ENCODE results near the gene CHSY1. TPM values are rescaled to one million over a fixed set of nuclear protein-coding genes. Genes with fewer than 3 reads are reported as not detected.
A peak's percentile ranks its signal among the peaks of the same experiment; 100 is the strongest.
"Not testable (repeated sequence)": the region's sequence is repeated elsewhere in the genome, so short reads cannot be mapped to it uniquely, and the experiment has no call there.

Gene CHSY1, protein sequence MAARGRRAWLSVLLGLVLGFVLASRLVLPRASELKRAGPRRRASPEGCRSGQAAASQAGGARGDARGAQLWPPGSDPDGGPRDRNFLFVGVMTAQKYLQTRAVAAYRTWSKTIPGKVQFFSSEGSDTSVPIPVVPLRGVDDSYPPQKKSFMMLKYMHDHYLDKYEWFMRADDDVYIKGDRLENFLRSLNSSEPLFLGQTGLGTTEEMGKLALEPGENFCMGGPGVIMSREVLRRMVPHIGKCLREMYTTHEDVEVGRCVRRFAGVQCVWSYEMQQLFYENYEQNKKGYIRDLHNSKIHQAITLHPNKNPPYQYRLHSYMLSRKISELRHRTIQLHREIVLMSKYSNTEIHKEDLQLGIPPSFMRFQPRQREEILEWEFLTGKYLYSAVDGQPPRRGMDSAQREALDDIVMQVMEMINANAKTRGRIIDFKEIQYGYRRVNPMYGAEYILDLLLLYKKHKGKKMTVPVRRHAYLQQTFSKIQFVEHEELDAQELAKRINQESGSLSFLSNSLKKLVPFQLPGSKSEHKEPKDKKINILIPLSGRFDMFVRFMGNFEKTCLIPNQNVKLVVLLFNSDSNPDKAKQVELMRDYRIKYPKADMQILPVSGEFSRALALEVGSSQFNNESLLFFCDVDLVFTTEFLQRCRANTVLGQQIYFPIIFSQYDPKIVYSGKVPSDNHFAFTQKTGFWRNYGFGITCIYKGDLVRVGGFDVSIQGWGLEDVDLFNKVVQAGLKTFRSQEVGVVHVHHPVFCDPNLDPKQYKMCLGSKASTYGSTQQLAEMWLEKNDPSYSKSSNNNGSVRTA
- 10 to 100 TPM; 91.2 to 93.3 TPM for total RNA-seq

DNA sequence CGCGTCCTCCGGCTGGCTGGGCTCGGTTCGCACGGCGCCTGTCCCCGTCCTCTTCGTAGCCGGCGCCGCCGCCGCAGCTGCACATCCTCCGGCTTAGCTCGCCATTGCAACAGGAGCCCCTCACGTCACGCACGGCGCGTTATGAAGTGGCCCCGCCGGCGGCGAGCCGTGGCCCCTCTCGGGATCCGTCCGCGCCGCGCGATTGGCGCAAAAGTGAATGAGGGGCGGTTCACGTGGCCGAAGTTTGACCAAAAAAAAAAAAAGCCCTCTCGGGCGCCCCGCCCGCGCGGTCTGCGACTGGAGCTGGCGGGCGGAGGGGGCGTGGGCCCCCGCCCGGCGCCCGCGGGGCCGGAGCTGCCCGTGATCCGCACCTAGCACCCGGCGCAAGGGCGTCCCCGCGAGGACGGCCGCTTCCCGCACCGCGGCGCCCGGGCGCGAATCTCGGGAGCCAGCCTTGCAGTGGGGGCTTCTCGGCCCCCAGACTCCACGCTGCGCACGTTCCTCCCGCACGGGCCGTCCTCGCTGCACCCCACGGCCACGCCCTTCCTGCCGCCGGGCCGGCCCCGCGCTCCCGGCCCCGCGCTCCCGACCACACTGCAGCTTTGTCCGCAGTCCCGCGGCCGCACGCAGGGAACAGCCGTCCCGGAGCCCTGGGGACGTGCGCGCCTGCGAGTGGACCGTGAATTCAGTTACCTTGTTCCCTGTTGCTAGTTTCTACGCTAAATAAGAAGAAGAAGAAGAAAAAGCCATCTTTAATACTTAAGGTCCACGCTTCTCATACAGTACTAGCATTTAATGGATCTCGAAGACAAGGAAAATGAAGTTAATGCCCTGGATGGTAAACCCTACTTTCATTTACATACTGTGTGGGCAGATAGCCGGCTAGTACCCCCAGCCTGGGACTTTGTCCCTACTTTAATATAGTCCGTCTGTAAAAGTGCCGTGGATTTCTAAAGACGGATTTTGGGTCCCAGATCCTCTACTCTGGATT, at the start of gene CHSY1:
Gene CHSY1 (minus strand): TSS at position 219 of the 991 bp plus-strand sequence. CDS start 592 bp downstream, outside the sequence.
- Mint-ChIP-seq H3K9me3 (no peaks in the 10 kb centered on the region), H3K36me3 (peaks cover 10% of the 10 kb centered on the region), H3K4me1 (ENCODE audit: low read depth in 2 of 2) (peaks cover 45 to 49% of the 10 kb centered on the region in 2 donors), H3K4me3 (peak within 1 kb of the TSS; percentile 97), H3K27ac (peak within 1 kb of the TSS; percentile 76 to 78), H3K27me3 (no peaks in the 10 kb centered on the region)
- ATAC-seq (peak; percentile 84 to 94), DNase-seq (ENCODE audit: low spot score) (peak; percentile 97)

DNA sequence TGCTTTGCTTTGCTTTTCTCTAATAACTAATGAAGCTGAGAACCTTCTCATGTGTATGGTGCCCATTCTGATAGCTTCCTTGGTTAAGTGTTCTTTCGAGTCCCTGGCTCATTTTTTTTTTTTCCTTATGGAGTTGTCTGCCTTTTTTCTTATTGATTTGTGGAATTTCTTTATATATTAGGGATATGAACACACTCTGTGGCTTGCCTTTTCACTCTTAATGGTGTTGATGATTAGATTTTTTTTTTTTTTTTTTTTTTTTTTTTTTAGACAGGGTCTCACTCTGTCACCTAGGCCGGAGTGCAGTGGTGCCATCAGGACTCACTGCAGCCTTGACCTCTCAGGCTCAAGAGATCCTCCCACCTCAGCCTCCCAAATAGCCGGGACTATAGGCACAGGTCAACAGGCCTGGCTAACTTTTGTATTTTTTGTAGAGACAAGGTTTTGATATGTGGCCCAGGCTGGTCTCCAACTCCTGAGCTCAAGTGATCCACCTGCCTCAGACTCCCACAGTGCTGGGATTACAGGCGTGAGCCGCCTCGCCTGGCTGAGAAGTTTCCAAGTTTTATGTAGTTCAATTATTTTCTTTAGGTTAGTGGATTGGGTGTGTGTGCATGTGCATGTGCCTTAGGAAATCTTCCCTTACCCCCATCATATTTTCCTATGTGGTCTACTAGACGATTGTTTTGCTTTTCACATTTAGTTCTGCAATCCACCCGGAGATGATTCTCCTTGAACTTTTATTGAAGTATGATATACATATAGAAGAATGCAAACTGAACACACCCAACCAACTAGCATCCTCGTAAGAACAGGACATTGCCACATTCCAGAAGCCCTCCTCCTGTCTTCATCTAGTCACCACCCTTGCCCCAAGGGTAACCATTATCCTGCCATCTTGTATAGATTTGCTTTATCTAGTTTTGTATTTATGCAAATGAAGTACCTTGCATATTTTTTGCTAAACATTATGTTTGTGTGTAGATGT, 44.9 kb upstream of the CHSY1 start:
- Mint-ChIP-seq H3K4me1 (ENCODE audit: low read depth in 2 of 2) (peaks cover 24 to 36% of the 10 kb centered on the region in 2 donors), H3K27me3 (no peaks in the 10 kb centered on the region), H3K4me3 (peak overlapping the region; percentile 98), H3K9me3 (no peaks in the 10 kb centered on the region), H3K36me3 (peaks cover 16% of the 10 kb centered on the region), H3K27ac (peak overlapping the region; percentile 97 to 98)
- no peak for ATAC-seq
- DNase-seq (ENCODE audit: low spot score) = no peak

DNA sequence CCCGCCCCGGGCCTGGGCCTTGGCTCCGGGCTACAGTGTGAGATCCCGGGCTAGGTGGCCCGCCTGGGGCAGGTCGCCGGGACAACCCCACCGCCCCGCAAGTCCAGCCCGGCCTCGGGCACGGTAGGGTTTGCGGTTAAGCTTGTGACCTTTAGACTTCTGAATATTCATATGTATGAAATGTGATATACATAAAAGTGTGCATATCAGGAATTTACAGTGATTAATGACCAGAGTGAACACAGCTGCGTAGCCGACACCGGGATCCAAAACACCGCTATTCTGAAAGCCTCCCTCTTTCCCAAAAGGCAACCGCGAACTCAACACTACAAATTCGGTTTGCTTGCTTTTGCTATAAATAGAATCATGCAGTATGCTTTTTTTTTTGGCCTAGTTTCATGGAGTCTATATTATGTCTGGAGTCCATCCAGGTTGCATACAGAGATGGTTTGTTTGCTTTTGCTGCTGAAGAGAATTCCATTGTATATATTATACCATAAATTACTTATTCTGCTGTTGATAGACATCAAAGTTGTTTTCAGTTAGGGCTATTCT, 43.8 kb upstream of the CHSY1 start:
- Mint-ChIP-seq H3K4me3 (peak overlapping the region; percentile 98), H3K4me1 (ENCODE audit: low read depth in 2 of 2) (peaks cover 24 to 32% of the 10 kb centered on the region in 2 donors)

DNA sequence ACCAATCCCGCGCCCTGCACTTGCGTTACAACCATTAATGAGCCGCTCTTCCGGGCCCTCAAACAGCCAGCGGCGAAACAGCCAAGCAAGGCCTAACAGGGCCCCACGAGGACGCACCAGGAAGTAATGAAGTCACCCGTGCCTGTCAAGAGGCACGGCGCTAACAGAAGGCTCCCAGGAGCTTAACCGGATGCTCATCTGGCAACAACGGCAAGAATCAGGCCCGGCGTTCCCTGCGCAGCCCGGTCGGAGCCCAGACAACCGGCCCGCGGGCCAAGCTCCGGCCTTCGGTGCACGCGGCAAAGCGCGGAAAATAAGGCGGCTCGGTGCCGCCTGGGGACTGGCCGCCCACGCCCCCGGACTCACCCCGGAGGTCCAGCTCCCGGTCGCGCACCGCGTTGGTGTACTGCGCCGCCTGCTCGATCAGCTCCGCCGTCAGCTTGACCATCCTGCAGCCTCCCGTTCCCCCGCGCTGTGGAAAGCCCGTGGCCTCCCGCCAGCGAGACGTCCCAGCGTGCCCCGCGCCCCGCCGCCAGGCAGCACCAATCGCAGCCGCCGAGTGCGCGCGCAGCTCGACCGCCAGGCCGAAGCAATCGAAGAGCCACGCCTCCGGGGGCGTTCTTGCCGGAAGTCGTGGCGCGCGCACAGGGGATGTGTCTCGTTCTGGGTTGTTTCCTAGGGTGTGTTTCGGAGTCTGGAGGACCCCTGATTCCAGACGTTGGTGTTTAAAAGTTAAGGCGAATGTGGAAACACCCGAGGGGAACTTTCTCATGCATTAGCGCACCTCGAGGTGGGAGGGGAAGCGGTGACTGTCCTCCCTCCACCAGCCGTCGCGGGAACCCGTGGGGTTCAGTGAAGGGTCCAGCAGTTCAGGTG, 43.1 kb upstream of the CHSY1 start, which contains the start of gene SNRPA1:
Gene SNRPA1 (minus strand): TSS at position 518 of the 876 bp plus-strand sequence. CDS start 70 bp downstream, at position 448.
- Mint-ChIP-seq H3K36me3 (peaks cover 21% of the 10 kb centered on the region), H3K9me3 (no peaks in the 10 kb centered on the region), H3K4me3 (peak within 1 kb of the TSS; percentile 98), H3K4me1 (ENCODE audit: low read depth in 2 of 2) (peaks cover 28 to 35% of the 10 kb centered on the region in 2 donors), H3K27ac (peak within 1 kb of the TSS; percentile 97 to 98), H3K27me3 (no peaks in the 10 kb centered on the region)
- peak; percentile 99 for DNase-seq (ENCODE audit: low spot score)
- ATAC-seq = peak; percentile 94 to 96

More for the DNA sequence above, 43.8 kb upstream of the CHSY1 start:
- Mint-ChIP-seq H3K27me3 (no peaks in the 10 kb centered on the region), H3K9me3 (no peaks in the 10 kb centered on the region), H3K36me3 (peaks cover 16% of the 10 kb centered on the region), H3K27ac (peak overlapping the region; percentile 97 to 98)
- DNase-seq (ENCODE audit: low spot score) (no peak), ATAC-seq (no peak)

DNA sequence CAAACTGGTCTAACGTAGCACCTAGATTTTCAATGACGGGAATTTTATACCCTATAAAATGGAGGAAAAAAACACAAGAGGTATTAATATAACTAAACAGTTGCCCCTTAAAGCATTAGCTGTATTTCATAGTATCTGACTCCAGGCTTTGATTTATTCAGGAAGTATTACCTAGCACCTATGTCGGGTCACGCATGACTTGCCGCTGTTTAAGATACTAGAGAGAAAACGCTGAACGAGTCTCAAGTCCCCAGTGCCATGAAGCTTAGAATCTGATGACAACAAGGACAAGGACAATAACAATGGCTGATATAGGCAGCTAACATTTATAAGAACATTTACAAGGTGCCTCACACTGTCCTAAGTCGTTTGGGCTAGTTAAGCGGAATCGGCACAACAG, 41.3 kb upstream of the CHSY1 start:
- no peak for DNase-seq (ENCODE audit: low spot score)
- Mint-ChIP-seq H3K27ac (peak overlapping the region; percentile 97 to 98), H3K4me1 (ENCODE audit: low read depth in 2 of 2) (peaks cover 39 to 46% of the 10 kb centered on the region in 2 donors), H3K9me3 (no peaks in the 10 kb centered on the region), H3K27me3 (no peaks in the 10 kb centered on the region), H3K36me3 (peaks cover 33% of the 10 kb centered on the region), H3K4me3 (peak overlapping the region; percentile 98)
- ATAC-seq = no peak

DNA sequence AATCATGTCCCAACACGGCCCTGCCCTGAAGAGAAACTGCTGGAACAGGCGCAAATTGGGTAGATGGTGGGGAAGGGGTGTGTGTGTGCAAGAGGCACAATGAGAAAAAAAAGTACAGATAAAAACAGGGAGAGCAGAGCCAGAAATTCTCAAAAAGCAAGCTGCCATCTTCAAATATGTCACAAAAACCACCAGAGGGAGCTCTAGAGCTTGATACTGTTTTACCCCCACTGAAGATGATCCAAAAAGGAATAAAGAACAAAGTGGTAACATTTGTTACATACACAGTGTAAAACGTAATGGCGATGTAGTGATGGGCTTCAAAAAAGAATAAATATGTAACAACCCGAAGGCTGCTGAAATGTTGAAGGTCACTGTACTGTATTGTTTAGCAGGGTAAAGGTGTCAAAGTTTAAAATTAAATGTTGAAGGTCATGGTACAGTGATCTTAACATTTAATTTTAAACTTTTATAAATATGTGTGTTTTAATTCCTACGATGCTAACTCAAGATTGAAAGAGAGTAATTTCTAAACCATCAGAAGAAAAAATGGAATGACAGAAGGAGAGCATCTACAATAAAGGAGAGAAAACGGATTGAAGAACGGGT, 37.2 kb upstream of the CHSY1 start:
- Mint-ChIP-seq H3K9me3 (no peaks in the 10 kb centered on the region), H3K4me1 (ENCODE audit: low read depth in 2 of 2) (peaks cover 25 to 34% of the 10 kb centered on the region in 2 donors), H3K27me3 (no peaks in the 10 kb centered on the region), H3K27ac (peak overlapping the region in 1 of 2 donors; percentile 47), H3K4me3 (no peak overlapping the region), H3K36me3 (peaks cover 42% of the 10 kb centered on the region)
- DNase-seq (ENCODE audit: low spot score) (no peak), ATAC-seq (no peak)

DNA sequence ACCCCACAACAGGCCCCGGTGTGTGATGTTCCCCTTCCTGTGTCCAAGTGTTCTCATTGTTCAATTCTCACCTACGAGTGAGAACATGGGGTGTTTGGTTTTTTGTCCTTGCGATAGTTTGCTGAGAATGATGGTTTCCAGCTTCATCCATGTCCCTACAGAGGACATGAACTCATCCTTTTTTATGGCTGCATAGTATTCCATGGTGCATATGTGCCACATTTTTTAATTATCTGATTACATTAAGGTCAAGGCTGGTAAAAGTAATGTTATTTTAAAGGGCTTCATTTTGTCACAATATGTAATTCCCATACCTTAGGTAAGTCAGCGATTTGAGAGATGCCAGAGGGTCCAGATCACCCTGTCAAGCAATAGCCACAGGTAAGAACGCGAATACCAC, 35.5 kb upstream of the CHSY1 start:
- not testable (repeated sequence) for H3K4me3 Mint-ChIP-seq; ATAC-seq; H3K27me3 Mint-ChIP-seq; H3K9me3 Mint-ChIP-seq; DNase-seq (ENCODE audit: low spot score)
- H3K36me3 Mint-ChIP-seq = peaks cover 39% of the 10 kb centered on the region
- H3K27ac Mint-ChIP-seq = peak overlapping the region in 1 of 2 donors; percentile 31
- peaks cover 15 to 24% of the 10 kb centered on the region in 2 donors for H3K4me1 Mint-ChIP-seq (ENCODE audit: low read depth in 2 of 2)

DNA sequence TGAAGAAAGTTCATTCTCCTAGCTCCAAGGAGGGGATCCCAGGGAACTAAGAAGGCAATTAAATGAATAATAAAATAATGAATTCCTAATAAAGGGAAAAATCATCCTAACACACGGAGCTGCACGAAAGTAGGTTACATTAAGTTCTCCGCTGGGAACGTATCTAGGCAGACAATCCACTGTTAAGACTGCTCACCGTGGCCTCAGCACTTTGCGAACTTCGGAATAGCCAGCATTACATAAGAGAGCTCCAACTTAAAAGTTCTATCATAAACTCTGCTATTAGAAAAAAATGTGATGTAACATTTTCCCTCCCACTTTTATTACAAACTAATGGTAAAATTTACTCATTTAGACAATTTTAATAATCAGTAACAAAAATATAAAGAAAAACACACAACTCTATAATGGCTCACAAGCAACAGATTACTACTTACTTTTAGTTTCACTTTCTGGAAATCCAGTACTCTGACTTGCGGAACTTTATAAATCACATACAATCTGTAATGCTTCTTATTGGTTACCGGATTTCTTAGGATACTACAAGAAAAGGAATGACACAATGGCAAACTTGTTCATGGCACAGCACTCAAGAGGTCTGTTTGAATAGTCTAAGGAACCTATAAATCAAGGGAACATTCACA, 34.7 kb upstream of the CHSY1 start:
- DNase-seq (ENCODE audit: low spot score) = no peak
- Mint-ChIP-seq H3K36me3 (peaks cover 46% of the 10 kb centered on the region), H3K27ac (no peak overlapping the region), H3K4me1 (ENCODE audit: low read depth in 2 of 2) (peaks cover 20 to 21% of the 10 kb centered on the region in 2 donors), H3K4me3 (no peak overlapping the region), H3K9me3 (no peaks in the 10 kb centered on the region), H3K27me3 (no peaks in the 10 kb centered on the region)
- no peak for ATAC-seq

DNA sequence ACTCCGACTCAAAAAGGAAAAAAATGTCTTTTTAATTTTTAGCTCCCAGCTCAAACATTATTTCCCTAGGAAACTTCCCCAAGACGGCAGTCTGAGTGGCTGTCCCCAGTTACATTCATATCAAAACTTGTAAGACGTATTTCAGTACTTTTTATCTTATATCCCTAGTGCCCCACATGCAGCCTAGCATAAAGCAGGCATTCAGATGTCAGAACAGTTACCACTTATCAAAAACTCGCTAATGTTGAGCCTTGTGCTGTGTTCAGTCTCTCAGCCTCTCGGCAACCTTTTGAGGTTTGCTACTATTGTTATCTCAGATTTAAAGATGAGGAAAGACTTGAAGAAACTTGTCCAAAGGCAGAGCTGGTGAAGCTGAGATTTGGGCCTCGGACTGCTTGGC, 32.1 kb upstream of the CHSY1 start:
- no peak overlapping the region for H3K27ac Mint-ChIP-seq
- no peaks in the 10 kb centered on the region for H3K9me3 Mint-ChIP-seq
- ATAC-seq = peak in 1 of 2 donors; percentile 27
- H3K4me1 Mint-ChIP-seq (ENCODE audit: low read depth in 2 of 2) = peaks cover 13% of the 10 kb centered on the region in 2 donors
- no peaks in the 10 kb centered on the region for H3K27me3 Mint-ChIP-seq
- H3K4me3 Mint-ChIP-seq = no peak overlapping the region
- H3K36me3 Mint-ChIP-seq = peaks cover 41% of the 10 kb centered on the region
- DNase-seq (ENCODE audit: low spot score) = no peak

DNA sequence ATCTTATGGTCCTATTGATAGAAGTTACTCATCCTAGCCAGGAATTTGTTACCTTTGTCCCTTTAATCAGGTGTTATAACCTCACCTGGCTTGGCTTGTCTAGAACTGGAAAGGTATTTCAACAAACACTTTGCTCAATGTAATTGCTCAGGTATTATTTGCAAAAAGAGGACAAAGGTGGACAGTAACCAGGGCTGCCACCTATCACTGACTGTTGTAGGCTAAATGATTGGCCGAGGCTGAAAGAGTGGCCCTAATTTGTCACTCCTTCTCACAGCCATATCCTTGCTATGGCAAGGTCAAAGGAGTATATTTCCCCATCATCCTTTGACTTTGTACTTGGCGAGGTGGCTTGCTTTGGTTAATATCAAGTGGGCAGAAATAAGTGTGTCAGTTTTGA, 28.2 kb upstream of the CHSY1 start:
- no peak for ATAC-seq
- H3K9me3 Mint-ChIP-seq = no peaks in the 10 kb centered on the region
- H3K27me3 Mint-ChIP-seq = no peaks in the 10 kb centered on the region
- no peak overlapping the region for H3K27ac Mint-ChIP-seq
- no peak overlapping the region for H3K4me3 Mint-ChIP-seq
- peaks cover 15 to 28% of the 10 kb centered on the region in 2 donors for H3K4me1 Mint-ChIP-seq (ENCODE audit: low read depth in 2 of 2)
- peaks cover 28% of the 10 kb centered on the region for H3K36me3 Mint-ChIP-seq
- no peak for DNase-seq (ENCODE audit: low spot score)
